GM12878 (cell line): Measurements from ENCODE around the gene ZSCAN9.

Source experiments
- ATF7 ChIP-seq: fragments of 450-650 bp; IDR thresholded peaks from 2 replicates; pipeline ENCODE4 v1.6.1; 2016; ENCODE audit warnings: low read depth, mild to moderate bottlenecking
- PAX5 ChIP-seq: IDR thresholded peaks from 2 replicates; pipeline ENCODE4 v1.6.1; 2011; ENCODE audit warnings: low read depth, low read length, borderline replicate concordance
- RB1 ChIP-seq: fragments of 450-650 bp; formaldehyde crosslinking; IDR thresholded peaks from 2 replicates; pipeline ENCODE4 v1.6.1; 2017; ENCODE audit warnings: mild to moderate bottlenecking, borderline replicate concordance
- SIN3A ChIP-seq: IDR thresholded peaks from 2 replicates; pipeline ENCODE4 v1.6.1; 2012; ENCODE audit warnings: low read depth, low read length, improper control_type of control experiment
- SUZ12 ChIP-seq: fragments of 200-600 bp; sonication (generic); IDR thresholded peaks from one replicate; pipeline ENCODE4 v1.6.1; 2018; ENCODE audit warnings: antibody characterized with exemption, mild to moderate bottlenecking; ENCODE audit not compliant: unreplicated experiment
- TAF1 ChIP-seq: IDR thresholded peaks from 2 replicates; pipeline ENCODE4 v1.6.1; 2011; ENCODE audit warnings: mild to moderate bottlenecking, low read depth, low read length, borderline replicate concordance
- TCF3 ChIP-seq: IDR thresholded peaks from 2 replicates; pipeline ENCODE4 v1.6.1; 2012; ENCODE audit warnings: low read depth, mild to moderate bottlenecking, low read length, borderline replicate concordance; ENCODE audit not compliant: insufficient read depth
- YBX1 ChIP-seq: fragments of 450-650 bp; IDR thresholded peaks from 2 replicates; pipeline ENCODE4 v1.6.1; 2016; ENCODE audit warnings: antibody characterized with exemption
- YY1 ChIP-seq: IDR thresholded peaks from 2 replicates; pipeline ENCODE4 v1.6.1; 2011; ENCODE audit warnings: low read depth, mild to moderate bottlenecking, low read length
- ZNF217 ChIP-seq: fragments of 450-650 bp; IDR thresholded peaks from 2 replicates; pipeline ENCODE4 v1.6.1; 2017; ENCODE audit warnings: antibody characterized with exemption, mild to moderate bottlenecking
- ZSCAN29 ChIP-seq: fragments of 450-650 bp; IDR thresholded peaks from 2 replicates; pipeline ENCODE4 v1.6.1; 2017; ENCODE audit warnings: mild to moderate bottlenecking, moderate library complexity
- TF ChIP-seq, protein P1 (sequence below): IDR thresholded peaks from 2 replicates; pipeline ENCODE4 v1.6.1; 2012; ENCODE audit warnings: low read length, inconsistent platforms
- TF ChIP-seq, protein P2 (sequence below), 3 experiments: IDR thresholded peaks in 2 of 3; conservative IDR thresholded peaks in 1 of 3; 2 replicates each; pipeline ENCODE4 v1.5.1; 2011; ENCODE audit warnings: low read depth in 3 of 3, low read length in 3 of 3, mild to moderate bottlenecking in 3 of 3, control low read depth in 2 of 3, moderate library complexity in 2 of 3, inconsistent platforms in 1 of 3, mixed read lengths in 1 of 3; ENCODE audit not compliant: control insufficient read depth in 2 of 3, insufficient read depth in 1 of 3; ENCODE audit errors: extremely low read depth in 1 of 3
- TF ChIP-seq, protein P3 (sequence below): IDR thresholded peaks from 2 replicates; pipeline ENCODE4 v1.6.1; 2011; ENCODE audit warnings: low read depth, mild to moderate bottlenecking, low read length, moderate library complexity, borderline replicate concordance; ENCODE audit errors: extremely low read depth

DNA sequence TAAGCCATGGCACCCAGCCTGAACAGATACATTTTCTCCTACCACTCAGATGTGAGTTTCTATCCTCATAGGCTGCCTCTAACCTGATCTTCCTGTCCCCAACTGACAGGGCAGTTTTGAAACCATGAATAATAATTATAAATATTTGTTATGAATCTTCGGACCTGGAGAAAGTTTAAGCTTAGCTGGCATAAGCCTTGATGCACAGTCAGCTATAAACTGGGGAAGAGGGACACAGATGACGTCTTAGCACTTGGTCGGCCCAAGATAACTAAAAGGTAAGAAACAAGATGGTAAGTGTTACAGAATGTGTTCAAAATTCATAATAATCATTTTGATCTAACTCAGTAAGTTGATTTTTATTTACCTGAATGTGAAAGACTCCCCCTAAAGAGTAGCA lies 18.9 kb downstream of the ZSCAN9 start:
- TF ChIP-seq SIN3A (no peak), RB1 (no peak), SUZ12 (no peak), YY1 (no peak), YBX1 (no peak), TAF1 (no peak), PAX5 (no peak), TCF3 (no peak), ZNF217 (no peak), ATF7 (no peak), ZSCAN29 (no peak)
- TF ChIP-seq, protein P1, sequence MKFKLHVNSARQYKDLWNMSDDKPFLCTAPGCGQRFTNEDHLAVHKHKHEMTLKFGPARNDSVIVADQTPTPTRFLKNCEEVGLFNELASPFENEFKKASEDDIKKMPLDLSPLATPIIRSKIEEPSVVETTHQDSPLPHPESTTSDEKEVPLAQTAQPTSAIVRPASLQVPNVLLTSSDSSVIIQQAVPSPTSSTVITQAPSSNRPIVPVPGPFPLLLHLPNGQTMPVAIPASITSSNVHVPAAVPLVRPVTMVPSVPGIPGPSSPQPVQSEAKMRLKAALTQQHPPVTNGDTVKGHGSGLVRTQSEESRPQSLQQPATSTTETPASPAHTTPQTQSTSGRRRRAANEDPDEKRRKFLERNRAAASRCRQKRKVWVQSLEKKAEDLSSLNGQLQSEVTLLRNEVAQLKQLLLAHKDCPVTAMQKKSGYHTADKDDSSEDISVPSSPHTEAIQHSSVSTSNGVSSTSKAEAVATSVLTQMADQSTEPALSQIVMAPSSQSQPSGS: no peak
- TF ChIP-seq, protein P2, sequence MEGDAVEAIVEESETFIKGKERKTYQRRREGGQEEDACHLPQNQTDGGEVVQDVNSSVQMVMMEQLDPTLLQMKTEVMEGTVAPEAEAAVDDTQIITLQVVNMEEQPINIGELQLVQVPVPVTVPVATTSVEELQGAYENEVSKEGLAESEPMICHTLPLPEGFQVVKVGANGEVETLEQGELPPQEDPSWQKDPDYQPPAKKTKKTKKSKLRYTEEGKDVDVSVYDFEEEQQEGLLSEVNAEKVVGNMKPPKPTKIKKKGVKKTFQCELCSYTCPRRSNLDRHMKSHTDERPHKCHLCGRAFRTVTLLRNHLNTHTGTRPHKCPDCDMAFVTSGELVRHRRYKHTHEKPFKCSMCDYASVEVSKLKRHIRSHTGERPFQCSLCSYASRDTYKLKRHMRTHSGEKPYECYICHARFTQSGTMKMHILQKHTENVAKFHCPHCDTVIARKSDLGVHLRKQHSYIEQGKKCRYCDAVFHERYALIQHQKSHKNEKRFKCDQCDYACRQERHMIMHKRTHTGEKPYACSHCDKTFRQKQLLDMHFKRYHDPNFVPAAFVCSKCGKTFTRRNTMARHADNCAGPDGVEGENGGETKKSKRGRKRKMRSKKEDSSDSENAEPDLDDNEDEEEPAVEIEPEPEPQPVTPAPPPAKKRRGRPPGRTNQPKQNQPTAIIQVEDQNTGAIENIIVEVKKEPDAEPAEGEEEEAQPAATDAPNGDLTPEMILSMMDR (IDR thresholded peaks at IDR 0.05 in 2 of 3, conservative IDR thresholded peaks at IDR 0.05 in 1 of 3; ENCODE audit: control insufficient read depth in 2 of 3, extremely low read depth in 1 of 3, insufficient read depth in 1 of 3, low read depth in 3 of 3, low read length in 3 of 3): no peak
- TF ChIP-seq, protein P3, sequence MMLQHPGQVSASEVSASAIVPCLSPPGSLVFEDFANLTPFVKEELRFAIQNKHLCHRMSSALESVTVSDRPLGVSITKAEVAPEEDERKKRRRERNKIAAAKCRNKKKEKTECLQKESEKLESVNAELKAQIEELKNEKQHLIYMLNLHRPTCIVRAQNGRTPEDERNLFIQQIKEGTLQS: no peak
